H1 (cell line): ENCODE results near the gene TBR1. TPM values are rescaled to one million over a fixed set of nuclear protein-coding genes. Genes with fewer than 3 reads are reported as not detected.

Experiments
- CHD7 ChIP-seq: fragments of 300-600 bp; sonication (generic); IDR thresholded peaks from 2 replicates; pipeline ENCODE4 v1.7.1; 2012; ENCODE audit warnings: low read length, moderate library complexity, mild to moderate bottlenecking, inconsistent platforms; ENCODE audit not compliant: insufficient replicate concordance
- EZH2 ChIP-seq: fragments of 200-600 bp; sonication (generic); IDR thresholded peaks from 2 replicates; pipeline ENCODE4 v1.7.1; 2012; ENCODE audit warnings: low read depth, mild to moderate bottlenecking, moderate library complexity, low read length, inconsistent platforms; ENCODE audit not compliant: severe bottlenecking
- JUND ChIP-seq: IDR thresholded peaks from 2 replicates; pipeline ENCODE4 v1.6.1; 2011; ENCODE audit warnings: mild to moderate bottlenecking, improper control_type of control experiment, low read length
- POLR2AphosphoS5 ChIP-seq: IDR thresholded peaks from 2 replicates; pipeline ENCODE4 v1.6.1; 2011; ENCODE audit warnings: low read depth, low read length
- RNF2 ChIP-seq: fragments of 200-900, 300-1000 bp; sonication (generic); IDR thresholded peaks from 2 replicates; pipeline ENCODE4 v1.7.1; 2016; ENCODE audit warnings: borderline replicate concordance, low read depth, mild to moderate bottlenecking, antibody characterized with exemption, low read length; ENCODE audit not compliant: poor library complexity, severe bottlenecking; ENCODE audit errors: missing control alignments
- RXRA ChIP-seq: IDR thresholded peaks from 2 replicates; pipeline ENCODE4 v1.6.1; 2011; ENCODE audit warnings: low read depth, mild to moderate bottlenecking, low read length, moderate library complexity; ENCODE audit not compliant: insufficient read depth
- SIX5 ChIP-seq: IDR thresholded peaks from 2 replicates; pipeline ENCODE4 v1.6.1; 2011; ENCODE audit warnings: mild to moderate bottlenecking, low read depth, low read length
- TBP ChIP-seq: IDR thresholded peaks from 2 replicates; pipeline ENCODE4 v1.6.1; 2011; ENCODE audit warnings: low read depth, low read length, improper control_type of control experiment
- YY1 ChIP-seq: IDR thresholded peaks from 2 replicates; pipeline ENCODE4 v1.6.1; 2011; ENCODE audit warnings: low read depth, mild to moderate bottlenecking, low read length
- polyA plus RNA-seq, 7 experiments: library from polyadenylated mRNA; depleted of rRNA in 3 of 7; stranded (reverse) in 5 of 7; unstranded in 2 of 7; fragments of >200 nt in 5 of 7; fragments of 200-250 nt in 2 of 7; gene quantifications; 1 replicate in 5 of 7; 2 replicates in 1 of 7; 4 replicates in 1 of 7; pipeline versions ENCODE4 v1.2.1 to v1.2.3, GENCODE V29; 2011 to 2013; ENCODE audit warnings: missing spikeins in 2 of 7, mixed read lengths in 2 of 7
- total RNA-seq: library from RNA; stranded (reverse); fragmentation: NEBNext Ultra II Directional; extraction: Animal tissue kit (Norgen Biotek cat#: 25700); gene quantifications from 2 replicates; pipeline ENCODE4 v1.2.1, GENCODE V29; 2021

The TBR1 gene
- total and polyA plus RNA-seq, 2 of the 8 experiments (the other 6 are each of a cell fraction or from before 2014, with no cell fraction given): not detected

- TF ChIP-seq YY1: no peak
- no peak for TF ChIP-seq RXRA
- no peak for TF ChIP-seq POLR2AphosphoS5
- TF ChIP-seq EZH2: peak; percentile 78
- TF ChIP-seq CHD7: no peak
- TF ChIP-seq JUND: no peak
- no peak for TF ChIP-seq TBP
- TF ChIP-seq RNF2: peak; percentile 100
- TF ChIP-seq SIX5: no peak
Measured at GRCh38 chr2:161420406-161421074, 4.4 kb downstream of the TBR1 start (continued).
